HCT116 (cell line): ENCODE data around the gene TMEM132D. TPM values are rescaled to one million over a fixed set of nuclear protein-coding genes. Genes with fewer than 3 reads are reported as not detected.

Experiments
- ATAC-seq: fragments of 200-7000 bp; cut with Tn5 transposase; 2 replicates; pipeline ENCODE4 v1.9.1; 2020; ENCODE audit warnings: mild to moderate bottlenecking, moderate library complexity
- BruUV-seq: library from RNA; stranded (reverse); fragments of 400-500 nt; replicated peaks from 2 replicates; lab custom pipeline; 2021; lab: Mats Ljungman, UMichigan
- CTCF ChIA-PET: fragments of 300-600 bp; sonication (Branson Sonifier 250); formaldehyde crosslinking; loops from one replicate; lab custom pipeline; 2021; ENCODE audit warnings: antibody characterized with exemption; lab: Charles Lee
- POLR2A ChIA-PET: fragments of 300-600, 350-600 bp; sonication (Branson Sonifier 250); formaldehyde crosslinking; loops from one replicate; lab custom pipeline; 2021; ENCODE audit warnings: antibody characterized with exemption; lab: Charles Lee
- RAD21 ChIA-PET, 2 experiments: fragments of 300-600 bp; sonication (Branson Sonifier 250); formaldehyde crosslinking; loops; one replicate each; lab custom pipeline; 2023; ENCODE audit warnings: low total read pairs in 2 of 2; ENCODE audit not compliant: uncharacterized antibody in 2 of 2, unreplicated experiment in 2 of 2, low non-redundant PET in 1 of 2; lab: Charles Lee
- DNase-seq: peaks from one replicate; pipeline ENCODE4 v3.0.0-alpha.2; 2010; ENCODE audit warnings: low read depth, low spot score
- H2AFZ ChIP-seq: fragments of 200-600 bp; shearing (Covaris generic), sonication (generic); 2 replicates; pipeline ENCODE4 v1.6.1; 2017; ENCODE audit warnings: low read depth, mixed run types, mixed read lengths, antibody characterized with exemption, low read length; ENCODE audit not compliant: poor library complexity, severe bottlenecking
- H3K27ac ChIP-seq: 2 replicates; pipeline ENCODE4 v1.5.1; 2012; ENCODE audit warnings: low read depth, low read length
- H3K27me3 ChIP-seq: fragments of 200-600 bp; sonication (generic); 2 replicates; pipeline ENCODE4 v1.6.1; 2016; ENCODE audit warnings: mixed run types, low read length, mixed read lengths; ENCODE audit not compliant: insufficient read depth
- H3K36me3 ChIP-seq, 2 experiments: fragments of 200-500 bp in 1 of 2; fragments of 200-600 bp in 1 of 2; sonication (Bioruptor generic) in 1 of 2; sonication (generic) in 1 of 2; 2 replicates each; pipeline versions ENCODE4 v1.5.1 to v1.6.1; 2014 to 2016; ENCODE audit warnings: low read length in 2 of 2, inconsistent platforms in 1 of 2, mixed read lengths in 1 of 2, mixed run types in 1 of 2; ENCODE audit not compliant: insufficient read depth in 2 of 2, control insufficient read depth in 1 of 2
- H3K4me1 ChIP-seq, 2 experiments: fragments of 200-600 bp in 1 of 2; sonication (generic) in 1 of 2; 2 replicates each; pipeline versions ENCODE4 v1.5.1 to v1.6.1; 2012 to 2017; ENCODE audit warnings: low read length in 2 of 2, inconsistent platforms in 1 of 2, mild to moderate bottlenecking in 1 of 2, mixed read lengths in 1 of 2, mixed run types in 1 of 2, moderate library complexity in 1 of 2; ENCODE audit not compliant: insufficient read depth in 2 of 2, control insufficient read depth in 1 of 2
- H3K4me2 ChIP-seq: fragments of 200-600 bp; sonication (generic); 2 replicates; pipeline ENCODE4 v1.6.1; 2017; ENCODE audit warnings: mixed run types, low read length, mixed read lengths
- H3K4me3 ChIP-seq, 2 experiments: fragments of 200-600 bp in 1 of 2; sonication (generic) in 1 of 2; replicated peaks in 1 of 2; 2 replicates each; pipeline ENCODE4 v1.5.1; 2011 to 2016; ENCODE audit warnings: low read length in 2 of 2, control low read depth in 1 of 2, low read depth in 1 of 2, mild to moderate bottlenecking in 1 of 2, mixed read lengths in 1 of 2, mixed run types in 1 of 2
- H3K79me2 ChIP-seq: fragments of 200-600 bp; sonication (generic); 2 replicates; pipeline ENCODE4 v1.6.1; 2017; ENCODE audit warnings: mild to moderate bottlenecking, mixed run types, low read length, moderate library complexity, mixed read lengths; ENCODE audit not compliant: insufficient read depth
- H3K9ac ChIP-seq: fragments of 200-600 bp; sonication (generic); 2 replicates; pipeline ENCODE4 v1.6.1; 2016; ENCODE audit warnings: low read length, mixed read lengths
- H3K9me2 ChIP-seq: fragments of 200-600 bp; sonication (generic), shearing (Covaris generic); 2 replicates; pipeline ENCODE4 v1.6.1; 2017; ENCODE audit warnings: mixed run types, mild to moderate bottlenecking, moderate library complexity; ENCODE audit not compliant: insufficient read depth
- H3K9me3 ChIP-seq, 2 experiments: fragments of 200-500 bp in 1 of 2; fragments of 200-600 bp in 1 of 2; sonication (Bioruptor generic) in 1 of 2; sonication (generic) in 1 of 2; 2 replicates each; pipeline ENCODE4 v1.6.1; 2014 to 2017; ENCODE audit warnings: low read length in 2 of 2, mixed read lengths in 2 of 2, inconsistent platforms in 1 of 2, low read depth in 1 of 2, mild to moderate bottlenecking in 1 of 2, mixed run types in 1 of 2, moderate library complexity in 1 of 2; ENCODE audit not compliant: control insufficient read depth in 1 of 2, insufficient read depth in 1 of 2
- H4K20me1 ChIP-seq: fragments of 200-600 bp; sonication (generic), shearing (Covaris generic); 2 replicates; pipeline ENCODE4 v1.6.1; 2017; ENCODE audit warnings: mixed run types, mild to moderate bottlenecking, moderate library complexity; ENCODE audit not compliant: insufficient read depth
- CBX3 ChIP-seq: IDR thresholded peaks from 2 replicates; pipeline ENCODE4 v1.6.1; 2012; ENCODE audit warnings: low read depth
- CTCF ChIP-seq, 3 experiments: fragments of 200-600 bp in 1 of 3; sonication (generic) in 1 of 3; IDR thresholded peaks in 2 of 3; conservative IDR thresholded peaks in 1 of 3; 2 replicates each; pipeline ENCODE4 v1.5.1; 2012 to 2017; ENCODE audit warnings: low read depth in 2 of 3, low read length in 2 of 3, antibody characterized with exemption in 1 of 3, borderline replicate concordance in 1 of 3, control low read depth in 1 of 3, mild to moderate bottlenecking in 1 of 3, mixed read lengths in 1 of 3, mixed run types in 1 of 3, moderate library complexity in 1 of 3; ENCODE audit not compliant: insufficient read depth in 1 of 3
- EGR1 ChIP-seq: IDR thresholded peaks from 2 replicates; pipeline ENCODE4 v1.6.1; 2012; ENCODE audit warnings: low read depth
- ELF1 ChIP-seq: IDR thresholded peaks from 2 replicates; pipeline ENCODE4 v1.6.1; 2012; ENCODE audit warnings: low read depth, borderline replicate concordance
- EZH2 ChIP-seq: fragments of 200-600 bp; sonication (generic); IDR thresholded peaks from 2 replicates; pipeline ENCODE4 v1.6.1; 2017; ENCODE audit warnings: antibody characterized with exemption, mixed run types
- FOSL1 ChIP-seq: IDR thresholded peaks from 2 replicates; pipeline ENCODE4 v1.6.1; 2012; ENCODE audit warnings: low read depth
- JUND ChIP-seq: IDR thresholded peaks from 2 replicates; pipeline ENCODE4 v1.6.1; 2012
- MAX ChIP-seq: IDR thresholded peaks from 2 replicates; pipeline ENCODE4 v1.6.1; 2012
- POLR2A ChIP-seq: IDR thresholded peaks from 2 replicates; pipeline ENCODE4 v1.7.0; 2011; ENCODE audit warnings: borderline replicate concordance; ENCODE audit not compliant: insufficient read depth, insufficient read length; ENCODE audit errors: extremely low read depth
- POLR2AphosphoS5 ChIP-seq: IDR thresholded peaks from 2 replicates; pipeline ENCODE4 v1.6.1; 2011; ENCODE audit warnings: mild to moderate bottlenecking, low read depth, low read length, moderate library complexity
- RAD21 ChIP-seq: IDR thresholded peaks from 2 replicates; pipeline ENCODE4 v1.6.1; 2012; ENCODE audit warnings: low read depth, mild to moderate bottlenecking
- REST ChIP-seq: IDR thresholded peaks from 2 replicates; pipeline ENCODE4 v1.6.1; 2012; ENCODE audit warnings: low read depth
- SIN3A ChIP-seq: IDR thresholded peaks from 2 replicates; pipeline ENCODE4 v1.6.1; 2012; ENCODE audit warnings: low read depth
- SP1 ChIP-seq: IDR thresholded peaks from 2 replicates; pipeline ENCODE4 v1.6.1; 2012; ENCODE audit warnings: low read depth
- SRF ChIP-seq: IDR thresholded peaks from 2 replicates; pipeline ENCODE4 v1.6.1; 2012; ENCODE audit warnings: low read depth
- TCF7L2 ChIP-seq: IDR thresholded peaks from 2 replicates; pipeline ENCODE4 v1.7.0; 2011; ENCODE audit warnings: borderline replicate concordance, inconsistent platforms; ENCODE audit not compliant: insufficient read depth, insufficient read length; ENCODE audit errors: extremely low read depth
- YY1 ChIP-seq: IDR thresholded peaks from 2 replicates; pipeline ENCODE4 v1.6.1; 2011; ENCODE audit warnings: low read length, low read depth, moderate library complexity, mild to moderate bottlenecking; ENCODE audit not compliant: insufficient replicate concordance; ENCODE audit errors: extremely low read depth
- ZFX ChIP-seq: fragments of 450-650 bp; IDR thresholded peaks from 2 replicates; pipeline ENCODE4 v1.6.1; 2017
- ZNF274 ChIP-seq: fragments of 200-500 bp; sonication (Bioruptor generic); IDR thresholded peaks from 2 replicates; pipeline ENCODE4 v1.6.1; 2014; ENCODE audit warnings: mild to moderate bottlenecking, low read depth, low read length, inconsistent platforms
- intact Hi-C: fragments of 100-400 bp; cut with micrococcal nuclease; formaldehyde crosslinking; loops from 2 replicates; pipeline ENCODE4 v1.10.0; 2022
- total RNA-seq: library from RNA; stranded (reverse); gene quantifications from one replicate; pipeline ENCODE4 v1.2.1, GENCODE V29; 2021; ENCODE audit not compliant: unreplicated experiment
- TF ChIP-seq, protein P1 (sequence below): IDR thresholded peaks from 2 replicates; pipeline ENCODE4 v1.6.1; 2011; ENCODE audit warnings: mild to moderate bottlenecking, low read length, moderate library complexity; ENCODE audit not compliant: insufficient replicate concordance; ENCODE audit errors: extremely low read depth

Gene TMEM132D
- total RNA-seq, 1 experiment from 2014 or later = not detected

- H3K79me2 ChIP-seq = no peaks in the 10 kb centered on the region
- DNase-seq (no peak), ATAC-seq (no peak)
- no TSS peak for BruUV-seq
- TF ChIP-seq JUND = no peak
- TF ChIP-seq ZFX = no peak
- TF ChIP-seq, protein P1, sequence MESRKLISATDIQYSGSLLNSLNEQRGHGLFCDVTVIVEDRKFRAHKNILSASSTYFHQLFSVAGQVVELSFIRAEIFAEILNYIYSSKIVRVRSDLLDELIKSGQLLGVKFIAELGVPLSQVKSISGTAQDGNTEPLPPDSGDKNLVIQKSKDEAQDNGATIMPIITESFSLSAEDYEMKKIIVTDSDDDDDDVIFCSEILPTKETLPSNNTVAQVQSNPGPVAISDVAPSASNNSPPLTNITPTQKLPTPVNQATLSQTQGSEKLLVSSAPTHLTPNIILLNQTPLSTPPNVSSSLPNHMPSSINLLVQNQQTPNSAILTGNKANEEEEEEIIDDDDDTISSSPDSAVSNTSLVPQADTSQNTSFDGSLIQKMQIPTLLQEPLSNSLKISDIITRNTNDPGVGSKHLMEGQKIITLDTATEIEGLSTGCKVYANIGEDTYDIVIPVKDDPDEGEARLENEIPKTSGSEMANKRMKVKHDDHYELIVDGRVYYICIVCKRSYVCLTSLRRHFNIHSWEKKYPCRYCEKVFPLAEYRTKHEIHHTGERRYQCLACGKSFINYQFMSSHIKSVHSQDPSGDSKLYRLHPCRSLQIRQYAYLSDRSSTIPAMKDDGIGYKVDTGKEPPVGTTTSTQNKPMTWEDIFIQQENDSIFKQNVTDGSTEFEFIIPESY = no peak
- no peak for TF ChIP-seq FOSL1
- TF ChIP-seq POLR2A = no peak
- TF ChIP-seq MAX = no peak
- TF ChIP-seq POLR2AphosphoS5 = no peak
- no peak for TF ChIP-seq REST
- TF ChIP-seq YY1 = no peak
- no peak for TF ChIP-seq SRF
- TF ChIP-seq CBX3 = no peak
- TF ChIP-seq EZH2 = no peak
- no peak for TF ChIP-seq SP1
- TF ChIP-seq RAD21 = no peak
- TF ChIP-seq CTCF (IDR thresholded peaks at IDR 0.05 in 2 of 3, conservative IDR thresholded peaks at IDR 0.05 in 1 of 3; ENCODE audit: borderline replicate concordance in 1 of 3, insufficient read depth in 1 of 3, low read depth in 2 of 3, low read length in 2 of 3) = no peak
- TF ChIP-seq EGR1 = no peak
- no peak for TF ChIP-seq ELF1
- no peak for TF ChIP-seq ZNF274
- TF ChIP-seq SIN3A = no peak
- no peak for TF ChIP-seq TCF7L2
- no peak overlapping the region for H3K4me3 ChIP-seq
- H3K9me2 ChIP-seq = no peaks in the 10 kb centered on the region
- H4K20me1 ChIP-seq = no peaks in the 10 kb centered on the region
- H3K9ac ChIP-seq = no peak overlapping the region
- H2AFZ ChIP-seq = no peak overlapping the region
- intact Hi-C loops = no loop called here
- peaks cover 0 to 22% of the 10 kb centered on the region in 2 experiments; a peak in 2 of 4 replicates for H3K9me3 ChIP-seq
- ChIA-PET RAD21 (no interaction called here), CTCF (no interaction called here), POLR2A (no interaction called here)
- H3K27me3 ChIP-seq = no peaks in the 10 kb centered on the region
- no peaks in the 10 kb centered on the region for H3K4me1 ChIP-seq
- H3K27ac ChIP-seq = no peak overlapping the region
- no peak overlapping the region for H3K4me2 ChIP-seq
- no peaks in the 10 kb centered on the region for H3K36me3 ChIP-seq
Observed at GRCh38 chr12:129938089-129938488, 34.3 kb upstream of the TMEM132D start.
